Tongue (tissue), 2 donors: ENCODE data around the gene TICAM1. TPM values are rescaled to one million over a fixed set of nuclear protein-coding genes. Genes with fewer than 3 reads are reported as not detected.
"Not testable (repeated sequence)": the region's sequence is repeated elsewhere in the genome, so short reads cannot be mapped to it uniquely, and the experiment has no call there.

Experiments used
- DNase-seq: peaks from one replicate; pipeline ENCODE4 v3.0.0-alpha.2; 2015
- total RNA-seq: library from RNA; depleted of rRNA; stranded (reverse); fragments of >200 nt; gene quantifications from one replicate; pipeline ENCODE4 v1.2.3, GENCODE V29; 2014

Gene TICAM1
- total RNA-seq, 1 donor from 2014 or later, result 3.6 TPM

- DNase-seq, result peak; percentile 84
Measured at GRCh38 chr19:4803736-4804695, 27.5 kb downstream of the TICAM1 start.

GRCh38 chr19:4802711-4803110 is 28.8 kb downstream of the TICAM1 start:
- peak; percentile 67 for DNase-seq

- no peak for DNase-seq
Measured at GRCh38 chr19:4801085-4801619, 30.4 kb downstream of the TICAM1 start.

GRCh38 chr19:4800591-4801081 is 30.9 kb downstream of the TICAM1 start:
- DNase-seq, result peak; percentile 59

GRCh38 chr19:4795400-4795799 is 36.1 kb downstream of the TICAM1 start:
- no peak for DNase-seq

- no peak for DNase-seq
Measured at GRCh38 chr19:4794971-4795370, 36.5 kb downstream of the TICAM1 start.

GRCh38 chr19:4793278-4793677 is 38.2 kb downstream of the TICAM1 start:
- DNase-seq, result not testable (repeated sequence)

GRCh38 chr19:4792866-4793195 is 38.7 kb downstream of the TICAM1 start:
- not testable (repeated sequence) for DNase-seq

GRCh38 chr19:4792019-4792865 is 39.3 kb downstream of the TICAM1 start:
- not testable (repeated sequence) for DNase-seq

- DNase-seq, result peak; percentile 100
Measured at GRCh38 chr19:4791183-4792018, 40.1 kb downstream of the TICAM1 start, which contains the start of gene FEM1A. FEM1A (plus strand) TSS chr19:4791734; CDS start chr19:4791855, 121 bp downstream.

GRCh38 chr19:4786412-4787016 is 45.0 kb downstream of the TICAM1 start:
- DNase-seq, result not testable (repeated sequence)

GRCh38 chr19:4781801-4782200 is 49.7 kb downstream of the TICAM1 start:
- no peak for DNase-seq

- DNase-seq, result no peak
Measured at GRCh38 chr19:4780860-4781259, 50.7 kb downstream of the TICAM1 start.

- DNase-seq, result not testable (repeated sequence)
Measured at GRCh38 chr19:4778124-4778523, 53.4 kb downstream of the TICAM1 start.

GRCh38 chr19:4776436-4777211 is 54.9 kb downstream of the TICAM1 start:
- DNase-seq, result no peak

GRCh38 chr19:4775627-4776152 is 55.8 kb downstream of the TICAM1 start:
- no peak for DNase-seq

- no peak for DNase-seq
Measured at GRCh38 chr19:4774136-4774535, 57.4 kb downstream of the TICAM1 start.

- no peak for DNase-seq
Measured at GRCh38 chr19:4773047-4773640, 58.4 kb downstream of the TICAM1 start.

- DNase-seq, result no peak
Measured at GRCh38 chr19:4772566-4772965, 58.9 kb downstream of the TICAM1 start.
